SK-N-SH (cell line): ENCODE results near the gene FLYWCH1. TPM values are rescaled to one million over a fixed set of nuclear protein-coding genes. Genes with fewer than 3 reads are reported as not detected.

Experiments
- CTCF ChIA-PET: fragments of 300-600, 350-600 bp; formaldehyde crosslinking; extraction: SDS; loops from one replicate; lab custom pipeline; 2021; lab: Yijun Ruan, JAX
- POLR2A ChIA-PET: fragments of 350-600 bp; sonication (Branson Sonifier 250); formaldehyde crosslinking; extraction: SDS; loops from one replicate; lab custom pipeline; 2020; ENCODE audit warnings: antibody characterized with exemption, inconsistent platforms; lab: Yijun Ruan, JAX
- DNase-seq: peaks from one replicate; pipeline ENCODE4 v3.0.0; 2012
- H2AFZ ChIP-seq: fragments of 200-600 bp; sonication (generic); 2 replicates; pipeline ENCODE4 v1.8.1; 2016; ENCODE audit warnings: antibody characterized with exemption, mild to moderate bottlenecking, low read depth
- H3F3A ChIP-seq: fragments of 200-600 bp; sonication (generic); replicated peaks from 2 replicates; pipeline ENCODE3; 2016; ENCODE audit warnings: antibody characterized with exemption, mild to moderate bottlenecking; ENCODE audit not compliant: insufficient read depth
- H3K27ac ChIP-seq, 2 experiments: fragments of 200-500 bp in 1 of 2; fragments of 200-600 bp in 1 of 2; sonication (Bioruptor generic) in 1 of 2; sonication (generic), shearing (Covaris generic) in 1 of 2; 2 replicates each; pipeline versions ENCODE4 v1.5.1 to v1.6.1; 2014 to 2016; ENCODE audit warnings: low read depth in 2 of 2, inconsistent platforms in 1 of 2, low read length in 1 of 2, mild to moderate bottlenecking in 1 of 2, mixed read lengths in 1 of 2
- H3K27me3 ChIP-seq: fragments of 200-600 bp; sonication (generic), shearing (Covaris generic); 2 replicates; pipeline ENCODE4 v1.6.1; 2016; ENCODE audit warnings: mixed run types; ENCODE audit not compliant: insufficient read depth
- H3K36me3 ChIP-seq, 2 experiments: fragments of 200-500 bp in 1 of 2; fragments of 200-600 bp in 1 of 2; sonication (Bioruptor generic) in 1 of 2; sonication (generic) in 1 of 2; replicated peaks in 1 of 2; 2 replicates each; pipeline versions ENCODE3 to v1.5.1; 2014 to 2016; ENCODE audit warnings: low read length in 1 of 2, mild to moderate bottlenecking in 1 of 2; ENCODE audit not compliant: insufficient read depth in 2 of 2, control insufficient read depth in 1 of 2
- H3K4me1 ChIP-seq, 2 experiments: fragments of 200-500 bp in 1 of 2; fragments of 200-600 bp in 1 of 2; sonication (Bioruptor generic) in 1 of 2; sonication (generic), shearing (Covaris generic) in 1 of 2; 2 replicates each; pipeline versions ENCODE4 v1.5.1 to v1.6.1; 2014 to 2016; ENCODE audit warnings: low read depth in 1 of 2, low read length in 1 of 2, mixed run types in 1 of 2; ENCODE audit not compliant: insufficient read depth in 2 of 2, control insufficient read depth in 1 of 2
- H3K4me2 ChIP-seq: fragments of 200-600 bp; sonication (generic), shearing (Covaris generic); 2 replicates; pipeline ENCODE4 v1.6.1; 2017; ENCODE audit warnings: mixed run types
- H3K4me3 ChIP-seq, 2 experiments: fragments of 200-500 bp in 1 of 2; fragments of 200-600 bp in 1 of 2; sonication (Bioruptor generic) in 1 of 2; sonication (generic), shearing (Covaris generic) in 1 of 2; 2 replicates each; pipeline versions ENCODE4 v1.5.1 to v1.8.1; 2014 to 2016; ENCODE audit warnings: low read depth in 2 of 2, inconsistent platforms in 1 of 2, low read length in 1 of 2, mild to moderate bottlenecking in 1 of 2, mixed read lengths in 1 of 2, moderate library complexity in 1 of 2
- H3K79me2 ChIP-seq: fragments of 200-600 bp; sonication (generic); 2 replicates; pipeline ENCODE4 v1.8.1; 2017; ENCODE audit warnings: mild to moderate bottlenecking; ENCODE audit not compliant: insufficient read depth
- H3K9ac ChIP-seq: fragments of 200-600 bp; sonication (generic); 2 replicates; pipeline ENCODE4 v1.6.1; 2017; ENCODE audit warnings: mixed run types
- H3K9me2 ChIP-seq: fragments of 200-600 bp; sonication (generic); 2 replicates; pipeline ENCODE4 v1.6.1; 2017; ENCODE audit warnings: mixed run types
- H3K9me3 ChIP-seq: fragments of 200-600 bp; sonication (generic); 2 replicates; pipeline ENCODE4 v1.6.1; 2017; ENCODE audit warnings: mixed run types, mild to moderate bottlenecking, moderate library complexity
- H4K20me1 ChIP-seq: fragments of 200-600 bp; sonication (generic); 2 replicates; pipeline ENCODE4 v1.6.1; 2017; ENCODE audit warnings: mild to moderate bottlenecking, mixed run types; ENCODE audit not compliant: insufficient read depth
- CTCF ChIP-seq: fragments of 200-600 bp; sonication (generic); IDR thresholded peaks from 2 replicates; pipeline ENCODE4 v1.6.1; 2017; ENCODE audit warnings: antibody characterized with exemption, mild to moderate bottlenecking, moderate library complexity
- EZH2phosphoT487 ChIP-seq: fragments of 200-600 bp; sonication (generic); IDR thresholded peaks from 2 replicates; pipeline ENCODE4 v1.6.1; 2017; ENCODE audit warnings: low read depth, mixed run types, mild to moderate bottlenecking, antibody characterized with exemption, moderate library complexity, borderline replicate concordance
- GATA2 ChIP-seq: sonication (generic); formaldehyde crosslinking; IDR thresholded peaks from 2 replicates; pipeline ENCODE4 v1.5.0; 2020; ENCODE audit warnings: mild to moderate bottlenecking, missing genetic modification reagents
- IRF3 ChIP-seq: fragments of 150-350 bp; IDR thresholded peaks from 2 replicates; pipeline ENCODE4 v1.6.1; 2016; ENCODE audit warnings: mild to moderate bottlenecking, low read depth, low read length
- MAX ChIP-seq: IDR thresholded peaks from 2 replicates; pipeline ENCODE4 v1.4.0; 2012; ENCODE audit warnings: low read depth
- MEF2A ChIP-seq: IDR thresholded peaks from 2 replicates; pipeline ENCODE4 v1.4.0; 2012; ENCODE audit warnings: low read depth, borderline replicate concordance
- POLR2AphosphoS5 ChIP-seq: IDR thresholded peaks from 2 replicates; pipeline ENCODE4 v1.6.1; 2012; ENCODE audit warnings: low read depth, low read length
- RFX5 ChIP-seq: IDR thresholded peaks from 2 replicates; pipeline ENCODE4 v1.6.1; 2012; ENCODE audit warnings: mild to moderate bottlenecking, improper control_type of control experiment, low read length
- RXRA ChIP-seq: IDR thresholded peaks from 2 replicates; pipeline ENCODE4 v1.4.0; 2012; ENCODE audit warnings: low read depth, mild to moderate bottlenecking, borderline replicate concordance
- SMC3 ChIP-seq: IDR thresholded peaks from 2 replicates; pipeline ENCODE4 v1.6.1; 2012; ENCODE audit warnings: low read depth, low read length, improper control_type of control experiment
- TAF1 ChIP-seq: IDR thresholded peaks from 2 replicates; pipeline ENCODE4 v1.6.1; 2012; ENCODE audit warnings: low read depth, mild to moderate bottlenecking, low read length, moderate library complexity, borderline replicate concordance
- WGBS: methylation state at CpG from one replicate; pipeline ENCODE4 v1.1.6; 2017; ENCODE audit warnings: low lambda C conversion rate; 5-methylcytosine and 5-hydroxymethylcytosine counted together
- polyA plus RNA-seq, 3 experiments: library from polyadenylated mRNA; depleted of rRNA; stranded (reverse); fragments of >200 nt; gene quantifications; 2 replicates each; pipeline ENCODE4 v1.2.3, GENCODE V29; 2012

The FLYWCH1 gene
- polyA plus RNA-seq, 1 of the 3 experiments (the other 2 are of a cell fraction), result 30.1 TPM

GRCh38 chr16:2976673-2977072, 64.9 kb downstream of the FLYWCH1 start:
- Histone ChIP-seq H4K20me1 (peaks cover 16% of the 10 kb centered on the region; the same call in 1 of the 2 replicates), H2AFZ (no peak overlapping the region), H3K4me3 (no peak overlapping the region), H3K79me2 (peaks cover 16% of the 10 kb centered on the region; the same call in 1 of the 2 replicates), H3K9me3 (no peaks in the 10 kb centered on the region), H3K9ac (no peak overlapping the region), H3F3A (peaks cover 3% of the 10 kb centered on the region), H3K36me3 (no peaks in the 10 kb centered on the region), H3K27me3 (no peaks in the 10 kb centered on the region), H3K4me2 (no peak overlapping the region), H3K4me1 (peaks cover 4 to 26% of the 10 kb centered on the region in 2 experiments; a peak in 2 of 4 replicates), H3K27ac (no peak overlapping the region), H3K9me2 (no peaks in the 10 kb centered on the region)
- ChIA-PET POLR2A (no interaction called here), CTCF (no interaction called here)
- WGBS, result 100% methylated on average over 8 of the region's 15 CpGs
- TF ChIP-seq POLR2AphosphoS5, result no peak
- no peak for TF ChIP-seq GATA2 (CRISPR knock-in tag)
- no peak for TF ChIP-seq SMC3
- TF ChIP-seq CTCF, result no peak
- no peak for TF ChIP-seq RFX5
- DNase-seq, result no peak

GRCh38 chr16:2977440-2977839, 65.7 kb downstream of the FLYWCH1 start:
- Histone ChIP-seq H3K9me2 (no peaks in the 10 kb centered on the region), H3K4me3 (no peak overlapping the region), H3K9ac (no peak overlapping the region), H3K27ac (no peak overlapping the region), H3K4me2 (no peak overlapping the region), H2AFZ (no peak overlapping the region), H4K20me1 (peaks cover 10% of the 10 kb centered on the region; the same call in 1 of the 2 replicates), H3F3A (peaks cover 7% of the 10 kb centered on the region), H3K79me2 (peaks cover 16% of the 10 kb centered on the region; the same call in 1 of the 2 replicates), H3K36me3 (no peaks in the 10 kb centered on the region), H3K9me3 (no peaks in the 10 kb centered on the region), H3K4me1 (peaks cover 4 to 18% of the 10 kb centered on the region in 2 experiments; a peak in 2 of 4 replicates), H3K27me3 (no peaks in the 10 kb centered on the region)
- ChIA-PET CTCF (interaction anchor here (0.7 to 1.5 kb wide), 4 partner anchors 8 to 81 kb away, joined by 3 to 5 read pairs (median 3); partner anchors contain the start of gene PAQR4), POLR2A (no interaction called here)
- DNase-seq, result no peak
- 81% methylated on average over 6 of the region's 6 CpGs for WGBS
- TF ChIP-seq RXRA, result no peak
- TF ChIP-seq CTCF, result no peak
- no peak for TF ChIP-seq MEF2A
- TF ChIP-seq MAX, result no peak
- no peak for TF ChIP-seq IRF3
- TF ChIP-seq SMC3, result no peak
- TF ChIP-seq EZH2phosphoT487, result no peak
- TF ChIP-seq POLR2AphosphoS5, result no peak
- TF ChIP-seq TAF1, result no peak
